SK-N-SH (cell line): Measurements from ENCODE around the gene NRP2. TPM values are rescaled to one million over a fixed set of nuclear protein-coding genes. Genes with fewer than 3 reads are reported as not detected.

Experiments
- CTCF ChIA-PET: fragments of 300-600, 350-600 bp; formaldehyde crosslinking; extraction: SDS; loops from one replicate; lab custom pipeline; 2021; lab: Yijun Ruan, JAX
- POLR2A ChIA-PET: fragments of 350-600 bp; sonication (Branson Sonifier 250); formaldehyde crosslinking; extraction: SDS; loops from one replicate; lab custom pipeline; 2020; ENCODE audit warnings: antibody characterized with exemption, inconsistent platforms; lab: Yijun Ruan, JAX
- DNase-seq: peaks from one replicate; pipeline ENCODE4 v3.0.0; 2012
- H2AFZ ChIP-seq: fragments of 200-600 bp; sonication (generic); 2 replicates; pipeline ENCODE4 v1.8.1; 2016; ENCODE audit warnings: antibody characterized with exemption, mild to moderate bottlenecking, low read depth
- H3F3A ChIP-seq: fragments of 200-600 bp; sonication (generic); replicated peaks from 2 replicates; pipeline ENCODE3; 2016; ENCODE audit warnings: antibody characterized with exemption, mild to moderate bottlenecking; ENCODE audit not compliant: insufficient read depth
- H3K27ac ChIP-seq, 2 experiments: fragments of 200-500 bp in 1 of 2; fragments of 200-600 bp in 1 of 2; sonication (Bioruptor generic) in 1 of 2; sonication (generic), shearing (Covaris generic) in 1 of 2; 2 replicates each; pipeline versions ENCODE4 v1.5.1 to v1.6.1; 2014 to 2016; ENCODE audit warnings: low read depth in 2 of 2, inconsistent platforms in 1 of 2, low read length in 1 of 2, mild to moderate bottlenecking in 1 of 2, mixed read lengths in 1 of 2
- H3K27me3 ChIP-seq: fragments of 200-600 bp; sonication (generic), shearing (Covaris generic); 2 replicates; pipeline ENCODE4 v1.6.1; 2016; ENCODE audit warnings: mixed run types; ENCODE audit not compliant: insufficient read depth
- H3K36me3 ChIP-seq, 2 experiments: fragments of 200-500 bp in 1 of 2; fragments of 200-600 bp in 1 of 2; sonication (Bioruptor generic) in 1 of 2; sonication (generic) in 1 of 2; replicated peaks in 1 of 2; 2 replicates each; pipeline versions ENCODE3 to v1.5.1; 2014 to 2016; ENCODE audit warnings: low read length in 1 of 2, mild to moderate bottlenecking in 1 of 2; ENCODE audit not compliant: insufficient read depth in 2 of 2, control insufficient read depth in 1 of 2
- H3K4me1 ChIP-seq, 2 experiments: fragments of 200-500 bp in 1 of 2; fragments of 200-600 bp in 1 of 2; sonication (Bioruptor generic) in 1 of 2; sonication (generic), shearing (Covaris generic) in 1 of 2; 2 replicates each; pipeline versions ENCODE4 v1.5.1 to v1.6.1; 2014 to 2016; ENCODE audit warnings: low read depth in 1 of 2, low read length in 1 of 2, mixed run types in 1 of 2; ENCODE audit not compliant: insufficient read depth in 2 of 2, control insufficient read depth in 1 of 2
- H3K4me2 ChIP-seq: fragments of 200-600 bp; sonication (generic), shearing (Covaris generic); 2 replicates; pipeline ENCODE4 v1.6.1; 2017; ENCODE audit warnings: mixed run types
- H3K4me3 ChIP-seq, 2 experiments: fragments of 200-500 bp in 1 of 2; fragments of 200-600 bp in 1 of 2; sonication (Bioruptor generic) in 1 of 2; sonication (generic), shearing (Covaris generic) in 1 of 2; 2 replicates each; pipeline versions ENCODE4 v1.5.1 to v1.8.1; 2014 to 2016; ENCODE audit warnings: low read depth in 2 of 2, inconsistent platforms in 1 of 2, low read length in 1 of 2, mild to moderate bottlenecking in 1 of 2, mixed read lengths in 1 of 2, moderate library complexity in 1 of 2
- H3K79me2 ChIP-seq: fragments of 200-600 bp; sonication (generic); 2 replicates; pipeline ENCODE4 v1.8.1; 2017; ENCODE audit warnings: mild to moderate bottlenecking; ENCODE audit not compliant: insufficient read depth
- H3K9ac ChIP-seq: fragments of 200-600 bp; sonication (generic); 2 replicates; pipeline ENCODE4 v1.6.1; 2017; ENCODE audit warnings: mixed run types
- H3K9me2 ChIP-seq: fragments of 200-600 bp; sonication (generic); 2 replicates; pipeline ENCODE4 v1.6.1; 2017; ENCODE audit warnings: mixed run types
- H3K9me3 ChIP-seq: fragments of 200-600 bp; sonication (generic); 2 replicates; pipeline ENCODE4 v1.6.1; 2017; ENCODE audit warnings: mixed run types, mild to moderate bottlenecking, moderate library complexity
- H4K20me1 ChIP-seq: fragments of 200-600 bp; sonication (generic); 2 replicates; pipeline ENCODE4 v1.6.1; 2017; ENCODE audit warnings: mild to moderate bottlenecking, mixed run types; ENCODE audit not compliant: insufficient read depth
- EP300 ChIP-seq, 2 experiments: IDR thresholded peaks; 2 replicates each; pipeline versions ENCODE4 v1.4.0 to v1.6.1; 2012; ENCODE audit warnings: borderline replicate concordance in 1 of 2, low read depth in 1 of 2, low read length in 1 of 2
- FOXJ3 ChIP-seq: sonication (generic); formaldehyde crosslinking; IDR thresholded peaks from 2 replicates; pipeline ENCODE4 v1.5.1; 2020; ENCODE audit warnings: mild to moderate bottlenecking, missing genetic modification reagents
- GATA2 ChIP-seq: sonication (generic); formaldehyde crosslinking; IDR thresholded peaks from 2 replicates; pipeline ENCODE4 v1.5.0; 2020; ENCODE audit warnings: mild to moderate bottlenecking, missing genetic modification reagents
- NFIC ChIP-seq: IDR thresholded peaks from 2 replicates; pipeline ENCODE4 v1.4.0; 2012; ENCODE audit warnings: borderline replicate concordance
- POLR2AphosphoS5 ChIP-seq: IDR thresholded peaks from 2 replicates; pipeline ENCODE4 v1.6.1; 2012; ENCODE audit warnings: low read depth, low read length
- RAD21 ChIP-seq: IDR thresholded peaks from 2 replicates; pipeline ENCODE4 v1.6.1; 2012; ENCODE audit warnings: mild to moderate bottlenecking, low read length
- RCOR1 ChIP-seq: fragments of 150-350 bp; IDR thresholded peaks from 2 replicates; pipeline ENCODE4 v1.6.1; 2017; ENCODE audit warnings: antibody characterized with exemption, low read length
- RXRA ChIP-seq: IDR thresholded peaks from 2 replicates; pipeline ENCODE4 v1.4.0; 2012; ENCODE audit warnings: low read depth, mild to moderate bottlenecking, borderline replicate concordance
- WGBS: methylation state at CpG from one replicate; pipeline ENCODE4 v1.1.6; 2017; ENCODE audit warnings: low lambda C conversion rate; 5-methylcytosine and 5-hydroxymethylcytosine counted together
- polyA plus RNA-seq, 3 experiments: library from polyadenylated mRNA; depleted of rRNA; stranded (reverse); fragments of >200 nt; gene quantifications; 2 replicates each; pipeline ENCODE4 v1.2.3, GENCODE V29; 2012
- TF ChIP-seq, protein P1 (sequence below): IDR thresholded peaks from 2 replicates; pipeline ENCODE4 v1.4.0; 2012; ENCODE audit warnings: low read depth
- TF ChIP-seq, protein P2 (sequence below): IDR thresholded peaks from 2 replicates; pipeline ENCODE4; 2012

The NRP2 gene
- polyA plus RNA-seq, 1 of the 3 experiments (the other 2 are of a cell fraction): 68.8 TPM

DNA sequence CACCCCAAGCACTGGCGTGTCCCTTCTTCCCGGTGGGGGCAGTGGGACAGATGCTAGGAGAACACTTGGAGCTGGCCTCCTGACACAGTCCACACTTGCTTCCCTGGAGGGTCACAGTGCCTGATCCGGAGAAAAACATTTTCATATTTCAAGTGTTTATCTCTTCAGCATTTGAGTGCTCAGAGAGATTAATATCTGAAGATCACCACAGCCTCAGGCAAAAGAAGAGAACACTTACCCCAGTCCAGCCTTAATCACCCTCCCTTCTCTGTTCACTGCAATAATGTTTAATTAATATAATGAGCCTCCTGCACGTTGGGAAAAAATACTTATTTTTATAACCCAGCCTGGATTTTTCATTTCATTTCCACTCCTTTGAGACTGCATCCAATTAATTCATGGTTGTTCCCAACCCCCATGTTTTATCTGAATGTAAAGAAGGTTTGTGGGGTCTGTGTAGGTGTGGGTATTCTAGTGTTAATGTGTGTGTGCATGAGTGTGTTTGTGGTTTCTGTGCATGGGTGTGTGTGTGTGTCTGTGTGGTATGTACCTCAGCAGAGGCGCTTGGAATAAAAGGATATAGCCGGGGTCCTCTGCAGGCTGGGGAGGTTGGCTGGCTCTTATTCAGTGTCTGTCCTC, 72.1 kb downstream of the NRP2 start:
- H3K4me2 ChIP-seq: 0 out of 2 replicates have a peak overlapping the region, but pooled peaks have one; percentile 32
- H3K9ac ChIP-seq: no peak overlapping the region
- TF ChIP-seq RAD21: no peak
- TF ChIP-seq RCOR1: peak; percentile 72; the same call in 1 of the 2 replicates
- TF ChIP-seq FOXJ3 (CRISPR knock-in tag): peak; percentile 49; the same call in 1 of the 2 replicates
- peak; percentile 88 for TF ChIP-seq GATA2 (CRISPR knock-in tag)
- TF ChIP-seq, protein P1, sequence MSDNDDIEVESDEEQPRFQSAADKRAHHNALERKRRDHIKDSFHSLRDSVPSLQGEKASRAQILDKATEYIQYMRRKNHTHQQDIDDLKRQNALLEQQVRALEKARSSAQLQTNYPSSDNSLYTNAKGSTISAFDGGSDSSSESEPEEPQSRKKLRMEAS: no peak
- TF ChIP-seq EP300 (IDR thresholded peaks at IDR 0.05; ENCODE audit: borderline replicate concordance in 1 of 2, low read depth in 1 of 2, low read length in 1 of 2): peak in 1 of 2 experiments; percentile 70; a peak in 1 of 4 replicates
- no peaks in the 10 kb centered on the region for H3K27me3 ChIP-seq
- H3F3A ChIP-seq: peaks cover 10% of the 10 kb centered on the region
- 52% methylated on average over 6 of the region's 6 CpGs for WGBS
- ChIA-PET CTCF (interaction anchor here (0.8 to 1.6 kb wide), 5 partner anchors 9 to 172 kb away, joined by 3 to 7 read pairs (median 3); no protein-coding TSS in a partner anchor), POLR2A (no interaction called here)
- H3K79me2 ChIP-seq: no peaks in the 10 kb centered on the region
- no peaks in the 10 kb centered on the region for H4K20me1 ChIP-seq
- peak overlapping the region in 1 of 2 experiments; percentile 51; a peak in 1 of 4 replicates for H3K27ac ChIP-seq
- H3K4me3 ChIP-seq: no peak overlapping the region
- DNase-seq: peak; percentile 50
- no peak overlapping the region for H2AFZ ChIP-seq
- H3K36me3 ChIP-seq: peaks cover 12 to 40% of the 10 kb centered on the region in 2 experiments
- no peaks in the 10 kb centered on the region for H3K9me2 ChIP-seq
- H3K4me1 ChIP-seq: peaks cover 8 to 20% of the 10 kb centered on the region in 2 experiments; a peak in 3 of 4 replicates
- H3K9me3 ChIP-seq: no peaks in the 10 kb centered on the region

DNA sequence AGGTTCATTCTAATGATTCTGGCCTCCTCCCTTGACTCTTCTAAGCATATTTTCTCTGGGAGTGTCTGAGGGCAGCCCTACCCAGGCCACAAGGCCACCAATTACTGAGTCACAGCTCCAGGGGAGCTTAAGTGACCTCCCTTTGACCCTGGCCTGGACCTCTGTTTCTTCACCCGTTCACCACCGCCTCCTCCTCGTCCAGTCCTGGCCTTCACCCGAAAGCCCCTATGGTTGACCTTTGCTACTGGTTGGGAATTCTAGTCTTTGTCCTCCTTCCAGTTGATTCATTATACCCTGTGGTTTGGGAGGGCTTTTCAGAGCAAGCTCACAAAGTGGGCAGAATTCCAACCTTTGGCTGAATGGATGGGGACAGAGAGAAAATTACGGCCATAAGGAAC, 72.6 kb downstream of the NRP2 start:
- H3K4me3 ChIP-seq: no peak overlapping the region
- TF ChIP-seq NFIC: peak; percentile 14; the same call in 1 of the 2 replicates
- no peak for TF ChIP-seq RCOR1
- TF ChIP-seq RXRA: peak; percentile 58; the same call in 1 of the 2 replicates
- TF ChIP-seq POLR2AphosphoS5: no peak
- TF ChIP-seq GATA2 (CRISPR knock-in tag): no peak
- TF ChIP-seq, protein P2, sequence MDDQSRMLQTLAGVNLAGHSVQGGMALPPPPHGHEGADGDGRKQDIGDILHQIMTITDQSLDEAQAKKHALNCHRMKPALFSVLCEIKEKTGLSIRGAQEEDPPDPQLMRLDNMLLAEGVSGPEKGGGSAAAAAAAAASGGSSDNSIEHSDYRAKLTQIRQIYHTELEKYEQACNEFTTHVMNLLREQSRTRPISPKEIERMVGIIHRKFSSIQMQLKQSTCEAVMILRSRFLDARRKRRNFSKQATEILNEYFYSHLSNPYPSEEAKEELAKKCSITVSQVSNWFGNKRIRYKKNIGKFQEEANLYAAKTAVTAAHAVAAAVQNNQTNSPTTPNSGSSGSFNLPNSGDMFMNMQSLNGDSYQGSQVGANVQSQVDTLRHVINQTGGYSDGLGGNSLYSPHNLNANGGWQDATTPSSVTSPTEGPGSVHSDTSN: no peak
- TF ChIP-seq, all 33 proteins: peak for 2
- 0 out of 2 replicates have a peak overlapping the region, but pooled peaks have one; percentile 32 for H3K4me2 ChIP-seq
- H3K4me1 ChIP-seq: peaks cover 8 to 21% of the 10 kb centered on the region in 2 experiments; a peak in 3 of 4 replicates
- H4K20me1 ChIP-seq: no peaks in the 10 kb centered on the region
- ChIA-PET CTCF (interaction anchor here (1.2 to 1.6 kb wide), 2 partner anchors 76 to 171 kb away, joined by 3 to 4 read pairs; no protein-coding TSS in a partner anchor), POLR2A (interaction anchor here (1.0 kb wide), 1 partner anchor 9 kb away, joined by 4 read pairs; no protein-coding TSS in a partner anchor)
- H2AFZ ChIP-seq: no peak overlapping the region
- no peaks in the 10 kb centered on the region for H3K9me3 ChIP-seq
- H3K27ac ChIP-seq: no peak overlapping the region
- H3K36me3 ChIP-seq: peaks cover 11 to 35% of the 10 kb centered on the region in 2 experiments
- H3K27me3 ChIP-seq: no peaks in the 10 kb centered on the region
- H3F3A ChIP-seq: peaks cover 10% of the 10 kb centered on the region
- no peak for DNase-seq
- H3K9me2 ChIP-seq: no peaks in the 10 kb centered on the region
- WGBS: 69% methylated on average over 5 of the region's 5 CpGs
- no peaks in the 10 kb centered on the region for H3K79me2 ChIP-seq
- no peak overlapping the region for H3K9ac ChIP-seq
